Measurements from ENCODE around the gene BNIP5.

- TF ChIP-seq CTCF (IDR thresholded peaks at IDR 0.05) (no peak), POLR2A (IDR thresholded peaks at IDR 0.05) (no peak)
Measured at GRCh38 chr6:36280467-36280866, 56.2 kb downstream of the BNIP5 start.
